C4-2B (cell line): Measurements from ENCODE around the gene SEMA3E.

Source experiments
- ZFX ChIP-seq: fragments of 450-650 bp; IDR thresholded peaks from 2 replicates; pipeline ENCODE4 v1.6.1; 2017
- TF ChIP-seq, protein P1 (sequence below): fragments of 450-650 bp; conservative IDR thresholded peaks from 2 replicates; pipeline ENCODE4 v1.5.1; 2017; ENCODE audit warnings: mild to moderate bottlenecking

- TF ChIP-seq, protein P1, sequence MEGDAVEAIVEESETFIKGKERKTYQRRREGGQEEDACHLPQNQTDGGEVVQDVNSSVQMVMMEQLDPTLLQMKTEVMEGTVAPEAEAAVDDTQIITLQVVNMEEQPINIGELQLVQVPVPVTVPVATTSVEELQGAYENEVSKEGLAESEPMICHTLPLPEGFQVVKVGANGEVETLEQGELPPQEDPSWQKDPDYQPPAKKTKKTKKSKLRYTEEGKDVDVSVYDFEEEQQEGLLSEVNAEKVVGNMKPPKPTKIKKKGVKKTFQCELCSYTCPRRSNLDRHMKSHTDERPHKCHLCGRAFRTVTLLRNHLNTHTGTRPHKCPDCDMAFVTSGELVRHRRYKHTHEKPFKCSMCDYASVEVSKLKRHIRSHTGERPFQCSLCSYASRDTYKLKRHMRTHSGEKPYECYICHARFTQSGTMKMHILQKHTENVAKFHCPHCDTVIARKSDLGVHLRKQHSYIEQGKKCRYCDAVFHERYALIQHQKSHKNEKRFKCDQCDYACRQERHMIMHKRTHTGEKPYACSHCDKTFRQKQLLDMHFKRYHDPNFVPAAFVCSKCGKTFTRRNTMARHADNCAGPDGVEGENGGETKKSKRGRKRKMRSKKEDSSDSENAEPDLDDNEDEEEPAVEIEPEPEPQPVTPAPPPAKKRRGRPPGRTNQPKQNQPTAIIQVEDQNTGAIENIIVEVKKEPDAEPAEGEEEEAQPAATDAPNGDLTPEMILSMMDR = peak; percentile 87
- TF ChIP-seq ZFX = no peak
Observed at GRCh38 chr7:83410989-83411591, 237.8 kb downstream of the SEMA3E start.
